ENCODE measurements around the gene FAM72A.
"Not testable (repeated sequence)": the region's sequence is repeated elsewhere in the genome, so short reads cannot be mapped to it uniquely, and the experiment has no call there.

The FAM72A gene

GRCh38 chr1:206167350-206168029 lies 35.1 kb downstream of the FAM72A start:
- not testable (repeated sequence) for DNase-seq (ENCODE audit: low read depth)

- DNase-seq (ENCODE audit: low read depth): no peak
Observed at GRCh38 chr1:206145771-206146290, 56.8 kb downstream of the FAM72A start.

- no peak for DNase-seq (ENCODE audit: low read depth)
Observed at GRCh38 chr1:206144605-206145004, 58.0 kb downstream of the FAM72A start.

GRCh38 chr1:206143537-206144172 lies 59.0 kb downstream of the FAM72A start:
- DNase-seq (ENCODE audit: low read depth): no peak

GRCh38 chr1:206142770-206143169 lies 59.9 kb downstream of the FAM72A start:
- no peak for DNase-seq (ENCODE audit: low read depth)

- no peak for DNase-seq (ENCODE audit: low read depth)
Observed at GRCh38 chr1:206142011-206142410, 60.6 kb downstream of the FAM72A start.

- DNase-seq (ENCODE audit: low read depth): no peak
Observed at GRCh38 chr1:206136241-206136640, 66.4 kb downstream of the FAM72A start.
